CD4-positive, alpha-beta T cell treated with Interleukin-4 for 4 hours (primary cell): ENCODE results near the gene PHKG1.
"Not testable (repeated sequence)": the region's sequence is repeated elsewhere in the genome, so short reads cannot be mapped to it uniquely, and the experiment has no call there.

Source experiments
- DNase-seq: peaks from one replicate; pipeline ENCODE4 v3.0.0-alpha.2; 2020

Gene PHKG1

GRCh38 chr7:56081626-56082340, 11.0 kb downstream of the PHKG1 start:
- no peak for DNase-seq

GRCh38 chr7:56080726-56081435, 11.9 kb downstream of the PHKG1 start:
- DNase-seq = not testable (repeated sequence)

- DNase-seq = no peak
Observed at GRCh38 chr7:56079450-56080185, 13.1 kb downstream of the PHKG1 start.

- no peak for DNase-seq
Observed at GRCh38 chr7:56078196-56078595, 14.6 kb downstream of the PHKG1 start.

GRCh38 chr7:56077681-56078080, 15.1 kb downstream of the PHKG1 start:
- DNase-seq = no peak

GRCh38 chr7:56074371-56074791, 18.4 kb downstream of the PHKG1 start:
- peak; percentile 68 for DNase-seq

- not testable (repeated sequence) for DNase-seq
Observed at GRCh38 chr7:56066376-56066775, 26.4 kb downstream of the PHKG1 start.

GRCh38 chr7:56063882-56064625, 28.7 kb downstream of the PHKG1 start, which contains the start of gene SUMF2:
SUMF2 (plus strand) TSS chr7:56064286; CDS start chr7:56064312, 26 bp downstream.
- peak; percentile 84 for DNase-seq

GRCh38 chr7:56063500-56063881, 29.3 kb downstream of the PHKG1 start:
- no peak for DNase-seq

GRCh38 chr7:56062382-56062781, 30.4 kb downstream of the PHKG1 start:
- peak; percentile 22 for DNase-seq

GRCh38 chr7:56053993-56054392, 38.8 kb downstream of the PHKG1 start:
- DNase-seq = no peak

GRCh38 chr7:56053379-56053778, 39.4 kb downstream of the PHKG1 start:
- DNase-seq = no peak

GRCh38 chr7:56051339-56052191, 41.2 kb downstream of the PHKG1 start, which contains the start of the genes CCT6A and PSPH:
CCT6A (plus strand) TSS chr7:56051765; CDS start chr7:56051849, 84 bp downstream.
PSPH (minus strand) TSS chr7:56051444; CDS start chr7:56021212, 30,232 bp downstream.
- peak; percentile 88 for DNase-seq

GRCh38 chr7:56051053-56051338, 41.8 kb downstream of the PHKG1 start:
- no peak for DNase-seq

- DNase-seq = not testable (repeated sequence)
Observed at GRCh38 chr7:56048763-56049162, 44.0 kb downstream of the PHKG1 start.

- DNase-seq = no peak
Observed at GRCh38 chr7:56048245-56048644, 44.5 kb downstream of the PHKG1 start.

- DNase-seq = not testable (repeated sequence)
Observed at GRCh38 chr7:56047446-56048116, 45.2 kb downstream of the PHKG1 start.

GRCh38 chr7:56046721-56047445, 45.9 kb downstream of the PHKG1 start:
- no peak for DNase-seq

- not testable (repeated sequence) for DNase-seq
Observed at GRCh38 chr7:56045758-56046157, 47.0 kb downstream of the PHKG1 start.

- DNase-seq = no peak
Observed at GRCh38 chr7:56040730-56041129, 52.0 kb downstream of the PHKG1 start.
